ENCODE results near the gene POLR3H.
"Not testable (repeated sequence)": the region's sequence is repeated elsewhere in the genome, so short reads cannot be mapped to it uniquely, and the experiment has no call there.

POLR3H gene

DNA sequence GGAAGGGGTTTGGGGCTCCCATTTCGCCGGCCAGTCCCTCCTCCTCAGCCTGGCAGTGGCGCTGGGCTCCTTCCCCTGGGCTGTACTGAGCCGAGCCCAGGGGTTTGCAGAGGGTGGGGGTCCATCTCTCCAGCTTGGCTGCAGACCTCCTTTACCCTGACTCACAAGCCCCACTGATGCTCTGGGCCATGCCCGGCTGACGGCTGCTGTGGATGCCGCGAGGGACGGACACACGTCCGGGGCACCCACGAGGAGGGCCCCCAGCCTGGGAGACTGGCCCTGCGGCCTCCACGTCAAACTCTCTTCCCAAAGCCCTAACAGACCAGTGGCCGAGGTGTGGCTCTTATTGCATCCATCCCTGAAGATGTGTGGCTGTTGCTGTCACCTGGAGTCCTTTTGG lies 31.3 kb upstream of the POLR3H start:
- peaks cover 6% of the 10 kb centered on the region for H3K4me1 Mint-ChIP-seq
- no peak overlapping the region for H3K27ac Mint-ChIP-seq
- H3K36me3 Mint-ChIP-seq (ENCODE audit: low read depth) = peaks cover 10% of the 10 kb centered on the region
- no peaks in the 10 kb centered on the region for H3K27me3 Mint-ChIP-seq (ENCODE audit: low read depth)
- H3K9me3 Mint-ChIP-seq = no peaks in the 10 kb centered on the region
- no peak overlapping the region for H3K4me3 Mint-ChIP-seq
- TF ChIP-seq, protein P1, sequence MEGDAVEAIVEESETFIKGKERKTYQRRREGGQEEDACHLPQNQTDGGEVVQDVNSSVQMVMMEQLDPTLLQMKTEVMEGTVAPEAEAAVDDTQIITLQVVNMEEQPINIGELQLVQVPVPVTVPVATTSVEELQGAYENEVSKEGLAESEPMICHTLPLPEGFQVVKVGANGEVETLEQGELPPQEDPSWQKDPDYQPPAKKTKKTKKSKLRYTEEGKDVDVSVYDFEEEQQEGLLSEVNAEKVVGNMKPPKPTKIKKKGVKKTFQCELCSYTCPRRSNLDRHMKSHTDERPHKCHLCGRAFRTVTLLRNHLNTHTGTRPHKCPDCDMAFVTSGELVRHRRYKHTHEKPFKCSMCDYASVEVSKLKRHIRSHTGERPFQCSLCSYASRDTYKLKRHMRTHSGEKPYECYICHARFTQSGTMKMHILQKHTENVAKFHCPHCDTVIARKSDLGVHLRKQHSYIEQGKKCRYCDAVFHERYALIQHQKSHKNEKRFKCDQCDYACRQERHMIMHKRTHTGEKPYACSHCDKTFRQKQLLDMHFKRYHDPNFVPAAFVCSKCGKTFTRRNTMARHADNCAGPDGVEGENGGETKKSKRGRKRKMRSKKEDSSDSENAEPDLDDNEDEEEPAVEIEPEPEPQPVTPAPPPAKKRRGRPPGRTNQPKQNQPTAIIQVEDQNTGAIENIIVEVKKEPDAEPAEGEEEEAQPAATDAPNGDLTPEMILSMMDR (IDR thresholded peaks at IDR 0.05; ENCODE audit: unreplicated experiment in 3 of 3) = no peak

DNA sequence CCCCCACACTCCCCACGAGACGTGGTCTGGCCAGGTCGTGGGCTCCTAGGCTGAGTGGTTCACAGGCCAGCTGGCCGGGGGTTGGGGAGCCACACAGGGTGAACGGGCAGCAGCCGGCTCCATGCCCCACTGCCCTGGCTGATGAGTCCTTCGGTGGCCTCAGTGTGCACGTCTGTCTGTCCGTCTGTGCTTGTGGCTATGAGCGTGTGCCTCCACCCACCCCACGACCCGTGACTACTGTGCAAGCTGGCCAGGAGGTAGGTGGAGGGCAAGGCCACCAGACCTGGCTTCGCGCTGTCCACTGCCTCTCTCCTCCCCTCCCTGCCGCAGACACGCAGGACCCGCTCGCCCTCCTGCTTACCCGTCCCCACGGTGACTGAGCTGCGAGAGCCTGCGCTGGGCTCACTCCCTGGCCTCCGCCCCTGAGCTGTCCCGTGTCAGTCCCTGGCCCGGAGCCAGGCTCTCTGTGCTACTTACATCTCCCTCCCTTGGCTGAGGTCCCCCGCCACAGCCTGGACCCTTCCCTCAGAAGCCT lies 30.6 kb upstream of the POLR3H start:
- TF ChIP-seq, protein P1 (IDR thresholded peaks at IDR 0.05; ENCODE audit: unreplicated experiment in 3 of 3) = no peak
- H3K27me3 Mint-ChIP-seq (ENCODE audit: low read depth) = no peaks in the 10 kb centered on the region
- H3K36me3 Mint-ChIP-seq (ENCODE audit: low read depth) = peaks cover 10% of the 10 kb centered on the region
- no peak overlapping the region for H3K27ac Mint-ChIP-seq
- no peak overlapping the region for H3K4me3 Mint-ChIP-seq
- peaks cover 6% of the 10 kb centered on the region for H3K4me1 Mint-ChIP-seq
- no peaks in the 10 kb centered on the region for H3K9me3 Mint-ChIP-seq

DNA sequence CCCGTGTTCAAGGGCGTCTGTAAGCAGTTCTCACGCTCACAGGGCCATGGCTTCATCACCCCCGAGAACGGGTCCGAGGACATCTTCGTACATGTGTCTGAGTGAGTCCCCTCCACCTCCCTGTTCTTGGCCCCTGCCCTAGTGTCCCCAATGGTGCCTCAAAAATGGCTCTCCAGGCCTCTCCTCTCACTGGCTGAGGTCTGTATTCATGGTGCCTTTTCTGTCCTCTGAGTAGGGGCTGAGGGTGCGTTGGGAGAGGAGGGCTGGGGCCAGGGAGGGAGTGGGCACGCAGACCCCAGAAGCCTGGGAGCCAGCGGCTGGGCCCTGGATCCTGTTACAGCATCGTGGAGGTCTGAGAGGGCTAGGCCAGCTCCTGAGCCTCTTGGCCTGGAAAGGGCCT lies 29.4 kb upstream of the POLR3H start:
- Mint-ChIP-seq H3K9me3 (no peaks in the 10 kb centered on the region), H3K36me3 (ENCODE audit: low read depth) (peaks cover 10% of the 10 kb centered on the region), H3K4me3 (no peak overlapping the region), H3K4me1 (peaks cover 15% of the 10 kb centered on the region), H3K27me3 (ENCODE audit: low read depth) (no peaks in the 10 kb centered on the region), H3K27ac (no peak overlapping the region)
- TF ChIP-seq, protein P1 (IDR thresholded peaks at IDR 0.05; ENCODE audit: unreplicated experiment in 3 of 3) = no peak

DNA sequence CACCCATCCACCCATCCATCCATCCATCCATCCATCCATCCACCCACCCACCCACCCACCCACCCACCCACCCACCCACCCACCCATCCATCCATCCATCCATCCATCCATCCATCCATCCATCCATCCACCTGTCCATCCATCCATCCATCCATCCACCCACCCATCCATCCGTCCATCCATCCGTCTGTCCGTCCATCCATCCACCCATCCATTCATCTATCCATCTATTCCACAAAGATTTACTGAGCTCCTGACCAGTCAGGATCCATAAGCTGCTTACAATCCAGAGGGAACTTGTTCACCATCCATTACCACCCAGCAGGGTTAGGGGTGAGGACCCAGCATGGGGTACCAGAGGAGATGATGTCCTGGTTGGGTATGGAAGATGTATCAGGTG lies 28.0 kb upstream of the POLR3H start:
- Mint-ChIP-seq H3K36me3 (ENCODE audit: low read depth) (peaks cover 10% of the 10 kb centered on the region), H3K4me1 (peaks cover 18% of the 10 kb centered on the region)
- H3K27me3 Mint-ChIP-seq (ENCODE audit: low read depth); H3K4me3 Mint-ChIP-seq; H3K27ac Mint-ChIP-seq; H3K9me3 Mint-ChIP-seq: not testable (repeated sequence)

DNA sequence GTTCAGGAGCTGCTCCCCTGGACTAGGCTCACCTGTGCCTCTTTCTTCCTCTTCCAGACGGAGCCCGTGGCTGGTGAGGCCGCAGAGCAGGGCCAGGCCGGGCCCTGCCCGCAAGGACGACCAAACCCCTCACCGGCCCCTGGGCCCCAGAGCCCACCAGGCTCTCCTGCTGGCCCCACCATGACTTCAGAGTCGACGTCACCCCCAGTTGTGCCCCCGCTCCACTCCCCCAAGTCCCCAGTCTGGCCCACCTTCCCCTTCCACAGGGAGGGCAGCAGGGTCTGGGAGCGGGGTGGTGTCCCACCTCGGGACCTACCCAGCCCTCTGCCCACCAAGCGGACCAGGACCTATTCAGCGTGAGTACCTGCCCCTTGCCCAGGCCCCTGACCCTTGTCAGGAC lies 27.5 kb upstream of the POLR3H start:
- peaks cover 7% of the 10 kb centered on the region for H3K36me3 Mint-ChIP-seq (ENCODE audit: low read depth)
- no peak overlapping the region for H3K27ac Mint-ChIP-seq
- no peaks in the 10 kb centered on the region for H3K9me3 Mint-ChIP-seq
- no peaks in the 10 kb centered on the region for H3K27me3 Mint-ChIP-seq (ENCODE audit: low read depth)
- TF ChIP-seq, protein P1 (IDR thresholded peaks at IDR 0.05; ENCODE audit: unreplicated experiment in 3 of 3) = no peak
- H3K4me1 Mint-ChIP-seq = peaks cover 14% of the 10 kb centered on the region
- no peak overlapping the region for H3K4me3 Mint-ChIP-seq

DNA sequence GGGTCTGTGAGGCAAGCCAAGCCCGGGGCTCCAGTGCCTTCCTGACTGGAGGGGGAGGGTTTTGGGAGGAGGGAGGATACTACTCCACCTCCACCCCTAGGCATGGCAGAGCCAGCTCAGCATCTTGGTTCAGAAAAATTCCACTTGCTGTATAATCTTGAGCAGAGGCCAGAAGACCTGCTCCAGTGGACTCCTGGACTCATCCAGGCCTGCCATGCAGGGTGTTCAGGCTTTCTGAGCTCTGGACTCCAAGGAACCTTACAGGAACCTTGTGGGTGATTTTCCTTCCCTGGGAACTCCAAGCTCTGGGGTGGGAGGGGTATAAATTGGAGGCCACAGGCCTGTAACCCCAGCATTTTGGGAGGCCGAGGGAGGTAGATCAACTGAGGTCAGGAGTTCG lies 26.0 kb upstream of the POLR3H start:
- Mint-ChIP-seq H3K4me1 (peaks cover 16% of the 10 kb centered on the region), H3K9me3 (no peaks in the 10 kb centered on the region), H3K27me3 (ENCODE audit: low read depth) (no peaks in the 10 kb centered on the region)

More for the DNA sequence above, 26.0 kb upstream of the POLR3H start:
- TF ChIP-seq, protein P1 (IDR thresholded peaks at IDR 0.05; ENCODE audit: unreplicated experiment in 3 of 3) = no peak
- Mint-ChIP-seq H3K36me3 (ENCODE audit: low read depth) (peaks cover 5% of the 10 kb centered on the region), H3K4me3 (no peak overlapping the region), H3K27ac (peak overlapping the region in 2 of 3 experiments; percentile 29 to 49)

Data from nephron (organoid).